Upper lobe of right lung (tissue), 1 donor: ENCODE data around the gene INHBB. TPM values are rescaled to one million over a fixed set of nuclear protein-coding genes. Genes with fewer than 3 reads are reported as not detected.

Experiments used
- ATAC-seq: fragments of 200-7000 bp; cut with Tn5 transposase; one replicate; pipeline ENCODE4 v1.9.1; 2020; ENCODE audit warnings: mild to moderate bottlenecking, moderate library complexity
- DNase-seq: peaks from one replicate; pipeline ENCODE4 v3.0.0-alpha.2; 2020
- H3K27ac ChIP-seq: fragments of 200-600 bp; one replicate; pipeline ENCODE4 v1.8.0; 2022
- H3K27me3 ChIP-seq: fragments of 200-600 bp; one replicate; pipeline ENCODE4 v1.8.0; 2022; ENCODE audit warnings: mild to moderate bottlenecking
- H3K36me3 ChIP-seq: fragments of 200-600 bp; one replicate; pipeline ENCODE4 v1.8.0; 2022
- H3K4me1 ChIP-seq: fragments of 200-600 bp; one replicate; pipeline ENCODE4 v1.8.0; 2022
- H3K4me3 ChIP-seq: fragments of 200-600 bp; one replicate; pipeline ENCODE4 v1.8.0; 2022; ENCODE audit warnings: mild to moderate bottlenecking
- H3K9me3 ChIP-seq: fragments of 200-600 bp; one replicate; pipeline ENCODE4 v1.8.0; 2022
- intact Hi-C: fragments of 100-400 bp; cut with DNase I; formaldehyde crosslinking; loops from one replicate; pipeline ENCODE4 v1.11.0; 2022
- total RNA-seq: library from RNA; stranded (reverse); fragmentation: NEBNext Ultra II Directional; extraction: Animal tissue kit (Norgen Biotek cat#: 25700); gene quantifications from one replicate; pipeline ENCODE4 v1.2.1, GENCODE V29; 2021
- TF ChIP-seq, protein P1 (sequence below): fragments of 200-600 bp; IDR thresholded peaks from one replicate; pipeline ENCODE4 v1.8.0; 2022; ENCODE audit warnings: antibody characterized with exemption
- donor health status: DM: no; HTN: yes; CAD: no; lungs with severe emphysema.

The INHBB gene
- total RNA-seq, 1 donor from 2014 or later: 12.3 TPM

DNA sequence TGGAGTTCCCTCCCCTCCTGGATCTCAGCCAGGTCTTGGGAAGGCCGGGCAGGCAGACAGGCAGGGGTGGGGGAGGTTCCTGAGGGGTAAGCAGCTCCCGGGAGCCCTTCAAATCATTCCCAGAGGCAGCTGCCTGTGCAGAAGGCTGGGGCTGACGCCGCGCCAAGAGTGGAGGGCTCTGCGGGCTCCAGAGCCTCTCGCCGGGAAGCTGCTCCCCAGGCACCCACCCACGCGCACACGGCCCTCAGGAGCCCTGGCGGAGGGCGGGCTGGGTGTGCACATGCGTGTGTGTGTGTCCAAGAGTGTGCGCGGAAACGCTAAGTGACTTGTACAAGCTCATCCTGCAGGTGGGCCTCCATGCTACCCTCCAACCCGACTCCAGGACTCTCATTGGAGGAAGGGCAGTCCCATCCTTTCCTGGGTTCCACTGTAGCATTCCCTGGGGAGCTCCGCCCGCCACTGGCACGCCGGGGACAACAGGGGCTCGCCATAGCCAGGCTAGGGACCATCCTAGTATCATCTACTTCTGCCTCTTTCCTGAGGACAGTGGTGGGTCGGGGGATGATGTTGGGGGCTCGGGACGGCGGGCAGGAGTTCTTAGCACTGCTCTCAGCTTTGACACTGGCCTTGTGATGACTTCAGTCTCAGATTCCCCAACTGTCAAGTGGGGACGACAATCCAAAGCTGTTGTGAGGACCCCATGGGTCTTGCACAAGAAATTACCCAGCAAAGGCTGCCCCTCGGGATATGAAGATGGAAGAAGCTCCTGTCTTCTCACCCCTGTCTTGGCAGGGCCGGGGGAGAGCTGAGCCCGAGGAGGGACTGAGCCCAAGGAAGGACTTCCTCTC is 50.3 kb downstream of the INHBB start:
- intact Hi-C loops: no loop called here
- H3K36me3 ChIP-seq: no peaks in the 10 kb centered on the region
- no peak overlapping the region for H3K27ac ChIP-seq
- peak; percentile 17 for ATAC-seq
- no peaks in the 10 kb centered on the region for H3K27me3 ChIP-seq
- no peak overlapping the region for H3K4me3 ChIP-seq
- H3K9me3 ChIP-seq: no peaks in the 10 kb centered on the region
- no peaks in the 10 kb centered on the region for H3K4me1 ChIP-seq
- DNase-seq: peak; percentile 67
- TF ChIP-seq, protein P1, sequence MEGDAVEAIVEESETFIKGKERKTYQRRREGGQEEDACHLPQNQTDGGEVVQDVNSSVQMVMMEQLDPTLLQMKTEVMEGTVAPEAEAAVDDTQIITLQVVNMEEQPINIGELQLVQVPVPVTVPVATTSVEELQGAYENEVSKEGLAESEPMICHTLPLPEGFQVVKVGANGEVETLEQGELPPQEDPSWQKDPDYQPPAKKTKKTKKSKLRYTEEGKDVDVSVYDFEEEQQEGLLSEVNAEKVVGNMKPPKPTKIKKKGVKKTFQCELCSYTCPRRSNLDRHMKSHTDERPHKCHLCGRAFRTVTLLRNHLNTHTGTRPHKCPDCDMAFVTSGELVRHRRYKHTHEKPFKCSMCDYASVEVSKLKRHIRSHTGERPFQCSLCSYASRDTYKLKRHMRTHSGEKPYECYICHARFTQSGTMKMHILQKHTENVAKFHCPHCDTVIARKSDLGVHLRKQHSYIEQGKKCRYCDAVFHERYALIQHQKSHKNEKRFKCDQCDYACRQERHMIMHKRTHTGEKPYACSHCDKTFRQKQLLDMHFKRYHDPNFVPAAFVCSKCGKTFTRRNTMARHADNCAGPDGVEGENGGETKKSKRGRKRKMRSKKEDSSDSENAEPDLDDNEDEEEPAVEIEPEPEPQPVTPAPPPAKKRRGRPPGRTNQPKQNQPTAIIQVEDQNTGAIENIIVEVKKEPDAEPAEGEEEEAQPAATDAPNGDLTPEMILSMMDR: no peak

DNA sequence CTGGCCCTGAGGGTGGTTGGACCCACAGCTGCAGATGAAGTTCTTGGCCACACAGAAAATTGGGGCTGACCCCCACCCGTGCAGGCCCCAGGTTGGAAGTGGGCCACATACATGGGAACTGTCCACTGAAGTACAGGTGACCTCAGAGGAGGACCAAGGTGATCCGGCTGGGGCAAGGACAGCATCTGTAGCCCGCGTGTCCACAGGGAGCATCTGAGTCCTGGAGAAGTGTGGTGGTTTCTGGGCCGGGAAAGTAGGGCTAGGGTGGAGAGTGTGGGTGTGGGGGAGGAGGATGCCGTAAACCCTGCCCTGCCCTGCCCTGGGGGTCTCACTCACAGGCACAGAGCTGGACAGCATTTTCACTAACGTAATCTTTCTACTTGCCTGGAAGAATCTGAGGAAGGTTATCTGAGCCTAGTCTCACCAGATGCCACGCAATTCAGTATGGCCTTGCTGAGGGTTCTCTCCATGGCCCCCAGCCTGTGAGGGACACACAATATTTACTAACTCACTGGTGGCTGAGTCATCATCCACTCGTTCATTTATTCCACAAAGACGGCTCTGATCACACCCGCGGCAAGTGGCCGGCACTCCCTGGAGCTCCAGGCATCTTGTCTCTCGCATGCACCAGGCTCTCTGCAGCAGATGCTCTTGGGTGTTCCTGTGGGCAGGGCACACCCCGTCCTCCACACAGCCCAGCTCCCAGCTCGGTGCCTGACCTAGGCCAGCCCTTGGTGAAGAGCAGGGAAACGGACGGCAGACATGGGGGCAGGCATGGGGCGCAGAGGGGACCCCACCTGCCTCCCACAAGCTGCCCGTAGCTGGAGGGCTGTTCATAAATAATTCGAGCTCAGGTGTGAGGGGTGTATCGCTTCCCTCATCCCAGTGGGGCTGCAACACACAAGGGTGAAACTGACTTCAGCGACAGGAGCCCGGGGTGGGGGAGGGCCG is 51.2 kb downstream of the INHBB start:
- ATAC-seq (no peak), DNase-seq (no peak)
- no peaks in the 10 kb centered on the region for H3K4me1 ChIP-seq
- no peaks in the 10 kb centered on the region for H3K9me3 ChIP-seq
- TF ChIP-seq, protein P1: no peak
- intact Hi-C loops: no loop called here
- no peak overlapping the region for H3K4me3 ChIP-seq
- H3K27ac ChIP-seq: no peak overlapping the region
- H3K27me3 ChIP-seq: no peaks in the 10 kb centered on the region
- no peaks in the 10 kb centered on the region for H3K36me3 ChIP-seq

DNA sequence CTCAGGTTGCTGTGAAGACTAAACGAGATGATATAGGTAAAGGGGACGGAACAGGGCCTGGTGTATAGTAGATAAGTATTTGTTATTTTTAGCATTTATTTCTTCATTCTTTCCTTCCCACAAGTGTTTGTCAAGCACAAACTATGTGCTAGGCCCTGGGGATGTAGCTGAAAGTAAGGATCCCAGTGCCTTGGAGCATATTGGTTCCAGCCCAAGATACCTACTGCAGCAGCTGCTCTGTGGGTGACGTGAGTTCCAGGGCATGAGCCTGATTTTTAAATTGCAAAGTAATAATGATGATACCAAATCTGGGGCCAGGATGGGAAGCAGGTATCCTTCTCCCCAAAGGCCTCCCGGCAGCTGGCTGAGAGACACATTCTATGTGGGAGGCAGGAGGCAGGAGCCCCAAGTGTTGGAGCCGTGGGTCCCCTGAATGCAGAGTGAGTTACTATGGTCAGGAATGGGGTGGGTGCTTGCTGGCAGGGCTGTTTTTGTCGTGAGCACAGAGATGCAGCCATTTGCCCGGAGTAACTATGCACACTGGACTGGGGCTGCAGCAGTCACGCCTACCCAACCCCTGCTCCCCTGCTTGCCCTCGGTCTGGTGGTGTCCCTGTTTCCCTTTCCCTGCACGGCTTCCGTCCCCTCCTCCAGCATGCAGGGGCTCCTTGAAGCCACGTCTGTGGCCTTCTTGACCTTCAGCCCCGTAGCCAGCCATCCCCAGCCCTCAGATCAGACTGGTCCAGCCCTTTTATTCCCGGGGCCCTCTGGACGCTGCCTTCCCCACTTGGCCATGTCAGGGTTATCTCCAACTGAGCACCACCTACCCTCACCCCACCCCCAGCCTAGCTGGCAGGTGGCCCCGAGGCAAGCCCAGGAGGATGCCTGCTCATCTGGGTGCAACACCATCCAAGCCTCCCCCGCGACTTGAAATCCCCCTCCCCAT is 52.4 kb downstream of the INHBB start:
- Histone ChIP-seq H3K9me3 (no peaks in the 10 kb centered on the region), H3K4me1 (no peaks in the 10 kb centered on the region), H3K27ac (no peak overlapping the region), H3K36me3 (no peaks in the 10 kb centered on the region), H3K4me3 (no peak overlapping the region), H3K27me3 (no peaks in the 10 kb centered on the region)
- peak; percentile 56 for DNase-seq
- no peak for ATAC-seq
- intact Hi-C loops: no loop called here
- TF ChIP-seq, protein P1: no peak

DNA sequence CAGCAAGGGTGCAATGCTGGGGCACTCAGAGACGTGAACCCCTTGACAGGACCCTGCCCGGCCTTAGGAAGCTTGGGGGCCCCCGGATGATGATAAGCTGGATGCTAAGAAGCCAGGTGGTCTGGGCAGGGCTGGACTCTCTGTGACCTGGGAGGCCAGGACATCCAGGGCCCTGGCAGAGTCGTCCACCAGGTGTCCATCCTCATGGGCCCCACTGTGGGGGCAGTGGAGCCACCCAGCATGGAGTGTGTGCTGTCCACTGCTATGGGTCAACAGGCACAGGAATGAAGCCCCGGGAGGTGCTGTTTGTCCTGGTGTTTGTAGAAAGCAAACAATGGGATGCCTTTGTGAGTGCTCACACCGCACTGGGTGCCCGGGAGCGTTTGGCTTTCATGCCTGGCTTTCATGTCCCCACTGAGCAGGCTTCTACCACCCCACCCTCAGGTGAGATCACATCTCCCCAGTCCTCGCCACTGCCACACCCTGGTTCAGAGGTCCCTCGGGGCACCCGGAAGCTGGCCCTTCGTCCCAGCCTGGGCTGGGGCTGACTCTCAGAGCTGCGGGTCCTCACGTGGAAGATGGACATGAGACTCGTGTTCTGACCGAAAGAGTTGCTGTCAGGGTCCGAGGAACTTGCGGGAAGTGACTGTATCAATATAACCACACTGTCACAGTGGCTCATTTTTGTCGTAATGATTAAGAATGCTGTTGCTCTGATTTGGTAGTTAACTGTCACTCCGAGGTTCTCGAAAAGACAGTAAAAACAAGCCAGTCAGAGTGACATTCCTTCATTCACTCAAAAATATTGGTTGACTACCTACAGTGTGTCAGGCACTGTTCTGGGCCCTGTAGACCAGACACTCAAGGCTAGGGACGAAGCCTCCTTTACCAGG is 53.3 kb downstream of the INHBB start:
- ATAC-seq: no peak
- TF ChIP-seq, protein P1: no peak
- H3K36me3 ChIP-seq: no peaks in the 10 kb centered on the region

More for the DNA sequence above, 53.3 kb downstream of the INHBB start:
- no peaks in the 10 kb centered on the region for H3K27me3 ChIP-seq
- intact Hi-C loops: no loop called here
- H3K27ac ChIP-seq: no peak overlapping the region
- H3K9me3 ChIP-seq: no peaks in the 10 kb centered on the region
- no peaks in the 10 kb centered on the region for H3K4me1 ChIP-seq
- H3K4me3 ChIP-seq: no peak overlapping the region
- DNase-seq: peak; percentile 56
